GM19395 (cell line): ENCODE measurements around the gene ANXA2.
"Not testable (repeated sequence)": the region's sequence is repeated elsewhere in the genome, so short reads cannot be mapped to it uniquely, and the experiment has no call there.

Experiments
- ATAC-seq: cut with Tn5 transposase; IDR thresholded peaks from one replicate; pipeline ENCODE4 v1.9.1; 2021; ENCODE audit warnings: mild to moderate bottlenecking, moderate library complexity; ENCODE audit not compliant: unreplicated experiment

The ANXA2 gene

DNA sequence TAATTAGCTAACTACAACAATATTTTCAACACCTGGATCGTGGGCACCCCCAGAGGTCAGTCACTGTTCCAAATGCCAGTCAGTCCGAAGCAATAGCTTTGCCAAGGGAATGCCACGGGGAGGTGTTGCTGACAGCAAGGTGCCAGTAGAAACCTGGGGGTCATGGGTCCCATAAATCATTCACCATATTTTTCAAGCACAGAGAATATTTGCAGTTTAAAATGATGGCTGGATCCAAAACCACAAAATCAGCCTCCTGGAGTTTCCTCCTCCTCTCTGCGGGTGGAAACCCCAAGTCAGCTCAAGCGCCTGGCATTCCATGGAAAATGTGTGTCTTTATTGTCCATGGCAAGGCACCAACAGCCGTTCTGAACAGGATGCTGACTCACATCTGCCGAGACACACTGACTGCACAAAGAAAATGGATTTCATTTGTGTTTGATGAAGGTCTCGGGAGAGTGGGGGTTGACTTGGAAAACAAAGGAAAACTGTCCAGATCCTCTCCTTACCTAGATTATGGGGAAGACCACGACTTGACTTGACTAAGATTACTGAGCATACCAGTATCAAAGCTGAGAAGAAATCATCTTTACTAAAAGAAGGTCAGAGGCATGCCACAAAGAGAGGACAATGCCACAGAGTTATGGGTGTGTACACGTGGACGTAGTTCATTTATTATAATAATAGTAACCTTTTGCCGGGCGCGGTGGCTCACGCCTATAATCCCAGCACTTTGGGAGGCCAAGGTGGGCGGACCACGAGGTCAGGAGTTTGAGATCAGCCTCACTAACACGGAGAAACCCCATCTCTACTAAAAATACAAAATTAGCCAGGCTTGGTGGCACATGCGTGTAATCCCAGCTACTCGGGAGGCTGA, 26.4 kb downstream of the ANXA2 start:
- ATAC-seq = no peak

DNA sequence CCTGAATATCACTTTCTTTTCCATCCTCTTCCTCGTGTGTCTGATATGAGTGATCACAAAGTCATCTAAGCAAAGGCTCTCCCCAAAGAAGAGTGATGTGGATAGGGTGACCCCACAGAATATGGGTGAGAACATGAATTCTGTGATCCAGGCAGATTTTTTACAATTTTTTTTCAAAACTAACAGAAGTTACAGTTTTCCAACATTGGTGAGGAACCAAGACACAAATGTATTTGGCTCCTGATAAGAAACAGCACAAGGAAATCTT, 27.0 kb downstream of the ANXA2 start:
- no peak for ATAC-seq

DNA sequence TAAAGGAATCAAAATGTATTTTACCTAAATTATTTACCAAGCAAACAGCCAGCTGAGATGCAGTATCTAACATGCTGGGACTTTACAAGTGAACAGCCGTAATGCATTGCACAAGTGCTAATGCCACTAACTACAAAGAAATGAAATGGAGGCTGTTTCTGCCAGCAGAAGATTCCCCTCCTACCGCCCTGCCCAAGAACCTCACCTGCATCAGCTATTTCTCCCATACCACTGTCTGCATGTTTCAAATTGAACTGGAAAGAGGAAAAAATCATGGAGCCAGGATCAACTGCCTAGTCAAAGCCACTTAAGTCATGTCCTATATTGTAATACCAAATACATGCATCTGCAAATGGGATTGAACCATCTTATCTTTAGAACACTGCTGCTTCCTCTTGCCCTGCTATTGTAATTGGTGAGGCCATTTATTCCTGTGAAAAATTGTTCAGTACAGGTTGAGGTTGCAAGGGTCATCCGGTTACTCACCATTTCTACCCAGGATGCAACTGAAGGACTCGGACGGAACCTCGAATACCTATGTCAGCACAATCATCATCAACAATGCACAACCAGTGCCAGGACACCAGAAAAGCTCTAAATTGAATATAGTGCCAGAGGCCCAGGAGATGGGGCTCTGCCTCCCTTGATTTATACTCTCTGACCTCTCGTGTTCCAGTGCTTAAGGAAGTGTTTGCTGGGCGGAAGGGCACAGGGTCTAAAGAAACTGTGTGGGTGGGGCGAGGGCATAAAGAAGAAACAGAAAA, 27.5 kb downstream of the ANXA2 start:
- ATAC-seq = no peak

DNA sequence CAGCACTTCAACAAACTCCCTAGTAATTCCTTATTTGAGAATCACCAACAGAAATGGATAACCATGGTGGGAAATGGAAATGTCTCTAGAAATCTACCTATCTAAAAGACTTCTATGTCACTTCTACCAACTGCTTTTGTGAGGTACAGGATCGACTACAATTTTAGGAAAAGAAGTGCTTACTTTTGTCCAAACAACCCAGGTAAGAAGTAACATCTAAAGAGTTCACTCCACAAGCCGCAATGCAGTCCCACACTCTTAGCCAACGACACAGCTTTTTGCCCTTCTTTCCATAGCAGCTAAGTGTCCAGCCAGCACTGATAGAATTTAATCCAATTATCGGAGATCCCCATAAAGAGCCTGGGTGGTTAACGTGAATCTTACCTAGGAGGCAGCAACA, 28.1 kb downstream of the ANXA2 start:
- ATAC-seq = no peak

DNA sequence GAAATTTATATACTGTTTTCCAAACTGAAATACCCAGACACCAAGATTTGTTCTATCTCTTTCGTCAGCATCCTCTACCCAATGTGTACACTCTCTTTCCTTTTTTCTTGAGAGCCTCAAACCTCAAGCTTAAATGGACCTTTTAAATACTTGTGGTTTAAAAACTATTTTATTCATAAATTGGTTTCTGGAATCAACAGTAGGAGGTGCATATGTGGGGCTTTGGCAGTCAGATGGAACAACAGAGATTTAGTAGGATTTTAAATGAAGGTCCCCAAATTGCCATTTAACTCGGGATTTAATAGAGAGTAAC, 33.2 kb downstream of the ANXA2 start:
- no peak for ATAC-seq

DNA sequence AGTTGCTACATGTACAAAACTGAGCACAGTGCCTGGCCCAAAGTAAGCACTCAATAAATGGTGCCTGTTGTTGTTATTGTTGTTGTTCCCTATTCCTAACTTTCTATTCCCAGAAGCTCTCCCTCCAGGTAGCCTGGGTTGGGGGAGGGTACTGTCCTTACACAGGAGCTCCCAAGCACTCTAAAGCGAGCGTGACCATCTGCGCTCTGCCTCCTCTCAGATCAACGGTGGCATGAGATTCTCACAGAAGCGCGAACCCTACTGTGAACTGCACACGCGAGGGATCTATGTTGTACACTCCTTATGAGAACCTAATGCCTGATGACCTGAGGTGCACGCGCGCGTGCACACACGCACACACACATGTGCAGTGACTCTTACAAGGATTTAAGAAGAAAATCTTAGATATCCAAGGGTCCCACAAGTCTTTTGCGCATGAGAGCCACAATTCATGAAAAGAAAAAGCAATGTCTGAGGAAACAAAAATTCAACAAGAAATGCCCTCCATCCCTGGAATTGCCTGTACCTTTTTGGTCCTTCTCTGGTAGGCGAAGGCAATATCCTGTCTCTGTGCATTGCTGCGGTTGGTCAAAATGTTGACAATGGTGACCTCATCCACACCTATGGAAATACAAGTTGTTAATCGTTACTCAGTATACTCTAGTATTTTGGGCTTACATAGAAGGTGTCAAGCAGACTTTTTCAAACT, 33.7 kb downstream of the ANXA2 start:
- ATAC-seq = no peak

DNA sequence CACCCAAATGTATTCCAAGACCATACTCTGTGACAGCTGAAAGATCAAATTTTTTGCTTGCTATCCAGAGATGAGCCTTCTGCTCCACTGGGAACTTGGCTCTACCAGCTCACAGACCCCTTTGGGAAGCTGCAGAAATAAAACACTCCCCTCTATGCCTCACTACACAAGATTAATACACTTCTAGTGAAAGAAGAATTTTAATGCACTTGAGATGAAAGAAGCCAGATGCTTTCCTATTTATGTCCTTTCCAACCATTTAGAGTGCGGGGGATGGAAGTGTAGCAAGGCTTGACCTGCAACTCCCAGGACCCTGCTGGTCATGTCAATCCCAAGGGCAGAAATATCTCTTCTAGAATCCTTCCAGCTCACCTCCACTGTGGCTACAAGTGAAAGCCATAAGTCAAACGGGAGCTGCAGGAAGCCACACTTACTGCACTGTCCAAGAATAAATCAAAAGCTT, 34.7 kb downstream of the ANXA2 start:
- no peak for ATAC-seq

DNA sequence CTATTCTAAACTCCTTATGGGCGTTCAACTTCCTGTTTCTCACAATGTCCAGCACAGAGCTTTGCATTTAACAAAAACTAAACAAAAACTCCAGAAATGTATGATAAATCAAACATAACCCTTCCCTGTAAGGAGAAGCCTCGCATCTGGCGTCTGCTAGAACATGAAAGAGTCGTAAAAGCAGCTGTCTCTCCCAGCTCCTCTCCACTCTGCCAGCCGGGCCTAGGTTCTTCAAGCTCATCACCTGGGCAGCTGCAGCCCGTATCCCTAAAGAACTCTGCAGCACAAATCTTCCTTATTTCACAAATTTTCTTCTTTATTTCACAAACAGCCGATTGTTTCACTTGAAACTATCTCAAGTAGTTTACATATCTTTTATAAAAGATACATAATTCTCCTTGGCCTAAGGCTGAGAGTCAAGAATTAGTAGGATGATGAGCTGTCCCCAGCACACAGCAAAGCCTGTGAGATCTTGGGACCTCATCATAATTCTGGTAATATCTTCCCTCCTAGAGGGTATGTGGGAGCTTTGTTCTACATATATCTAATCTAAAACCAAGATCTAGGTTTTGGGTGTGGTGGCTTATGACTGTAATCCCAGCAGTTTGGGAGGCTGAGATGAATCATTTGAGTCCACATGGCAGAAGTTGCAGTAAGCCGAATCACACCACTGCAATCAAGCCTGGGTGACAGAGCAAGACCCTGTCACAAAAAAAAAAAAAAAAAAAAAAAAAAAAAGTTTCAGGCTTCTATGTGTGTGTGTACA, 35.3 kb downstream of the ANXA2 start:
- no peak for ATAC-seq

DNA sequence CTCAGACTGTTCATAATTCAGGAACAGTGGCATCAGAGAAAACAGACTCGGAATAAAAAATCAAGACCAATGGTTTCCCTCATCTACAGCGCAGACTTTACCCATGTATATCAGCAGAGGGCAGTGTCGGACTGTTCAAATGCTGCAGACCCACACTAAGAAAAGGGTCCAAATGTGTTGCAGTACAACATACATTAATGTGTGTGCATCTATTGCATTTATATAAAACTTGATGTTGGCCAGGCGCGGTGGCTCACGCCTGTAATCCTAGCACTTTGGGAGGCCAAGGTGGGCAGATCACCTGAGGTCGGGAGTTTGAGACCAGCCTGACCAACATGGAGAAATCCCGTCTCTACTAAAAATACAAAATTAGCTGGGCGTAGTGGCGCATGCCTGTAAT, 38.0 kb downstream of the ANXA2 start:
- ATAC-seq = not testable (repeated sequence)

DNA sequence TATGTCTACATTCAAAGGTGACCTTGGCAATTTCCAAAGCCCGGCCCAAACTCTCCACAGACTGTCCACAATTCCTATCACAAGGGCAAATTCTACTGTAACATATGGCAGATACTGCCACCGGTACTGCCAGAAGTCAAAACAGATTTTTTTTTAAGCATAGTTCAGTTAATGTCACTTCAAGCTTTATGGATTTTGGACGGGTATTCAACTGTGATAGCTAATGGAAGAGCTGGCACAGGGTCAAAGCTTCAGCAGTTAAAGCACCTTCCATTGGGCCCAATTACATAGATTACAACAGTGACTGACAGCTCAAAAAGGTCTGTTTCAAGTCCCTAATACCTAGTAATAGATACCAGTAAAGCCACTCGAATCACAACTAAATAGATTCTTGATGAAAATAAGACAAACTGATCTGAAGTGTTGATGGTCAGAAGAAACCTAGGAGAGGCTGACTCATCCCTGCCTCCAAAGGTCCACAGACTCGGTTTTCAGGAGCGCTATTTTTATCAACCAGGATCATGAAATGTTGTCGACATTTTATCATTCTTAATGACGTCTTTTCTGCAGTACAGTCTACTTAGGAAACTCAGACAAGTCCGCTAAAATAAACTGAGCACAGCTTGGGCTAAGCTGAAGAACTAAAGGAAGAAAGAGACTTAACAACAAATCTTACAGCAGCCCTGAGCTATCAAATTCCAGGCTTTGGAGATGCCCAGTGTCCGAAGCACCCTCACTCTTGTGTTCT, 38.7 kb downstream of the ANXA2 start:
- no peak for ATAC-seq

DNA sequence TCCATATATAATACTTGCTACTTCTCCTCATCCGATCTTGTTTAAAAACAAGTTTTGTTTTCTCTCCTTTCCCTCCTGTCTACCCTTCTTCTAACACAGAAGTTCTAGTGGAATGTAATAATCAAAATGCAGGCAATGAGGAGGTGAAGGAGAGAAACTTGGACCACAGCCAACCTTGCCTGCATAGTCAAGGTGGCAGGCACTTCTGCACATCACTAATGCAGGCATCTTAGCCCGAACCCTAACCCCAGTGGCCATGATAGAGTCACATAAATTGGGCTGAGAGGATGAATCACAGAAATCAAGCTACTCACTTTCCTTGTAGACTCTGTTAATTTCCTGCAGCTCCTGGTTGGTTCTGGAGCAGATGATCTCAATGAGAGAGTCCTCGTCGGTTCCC, 41.0 kb downstream of the ANXA2 start:
- ATAC-seq = no peak

DNA sequence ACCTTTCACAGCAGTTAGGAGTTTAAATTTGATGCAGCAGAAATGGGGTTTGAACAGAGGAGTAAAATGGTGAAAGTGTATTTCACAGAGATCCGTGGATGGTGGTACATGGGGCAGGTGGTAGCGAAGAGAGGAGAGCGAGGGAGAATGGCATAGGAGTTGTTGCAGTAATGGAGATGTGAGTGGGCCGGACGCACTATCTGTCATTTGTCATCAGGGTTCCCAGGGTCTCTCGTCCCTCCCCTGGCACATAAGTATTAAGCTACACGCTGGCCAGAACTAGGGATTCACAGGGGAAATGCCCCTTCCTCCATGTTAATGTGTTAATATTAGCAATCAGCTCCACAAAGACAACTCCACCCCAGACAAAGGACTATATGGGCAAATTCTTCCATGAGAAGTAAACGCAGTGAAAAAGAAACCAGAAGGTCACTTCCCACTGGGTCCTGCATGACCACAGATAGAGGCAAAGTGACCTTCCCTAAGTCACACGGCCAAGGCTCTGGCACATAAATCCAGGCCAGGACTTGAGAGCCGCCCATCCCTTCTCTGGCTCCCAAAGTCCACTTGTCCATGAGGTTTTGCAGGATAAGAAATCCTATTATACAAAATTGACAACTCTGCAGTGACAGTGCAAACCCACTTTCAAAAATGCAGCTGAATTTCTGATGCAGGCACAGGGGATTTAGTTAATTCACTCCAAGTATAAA, 42.5 kb downstream of the ANXA2 start:
- no peak for ATAC-seq

DNA sequence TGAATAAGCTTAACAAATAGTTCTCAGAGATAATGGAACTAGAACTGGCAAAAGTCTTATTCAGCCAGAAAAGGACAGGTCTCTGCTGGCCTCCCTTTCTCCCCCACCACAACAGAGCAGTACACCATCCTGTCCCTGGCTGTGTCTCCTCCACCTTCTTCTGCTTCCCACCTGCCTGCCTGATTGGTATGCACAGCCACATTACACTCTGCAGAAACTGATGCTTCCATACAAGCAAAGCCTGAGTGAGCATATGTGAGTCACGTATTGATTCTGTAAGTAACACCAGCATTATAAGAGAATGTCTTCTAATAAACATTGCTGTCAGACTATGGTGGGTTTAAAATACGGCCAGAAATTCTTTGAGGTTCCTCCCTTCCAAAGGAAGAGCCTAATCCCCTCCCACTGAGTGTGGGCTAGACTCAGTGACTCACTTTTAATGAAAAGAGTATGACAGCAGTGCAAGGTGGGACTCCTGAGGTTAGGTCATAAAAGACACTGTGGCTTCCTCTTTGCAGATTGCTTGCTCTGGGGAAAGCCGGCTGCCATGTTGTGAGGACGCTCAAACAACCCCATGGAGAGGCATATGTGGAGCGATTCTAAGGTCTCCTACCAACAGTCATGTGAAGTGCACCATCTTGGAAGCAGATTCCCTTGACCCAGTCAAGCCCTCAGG, 44.4 kb downstream of the ANXA2 start:
- no peak for ATAC-seq

DNA sequence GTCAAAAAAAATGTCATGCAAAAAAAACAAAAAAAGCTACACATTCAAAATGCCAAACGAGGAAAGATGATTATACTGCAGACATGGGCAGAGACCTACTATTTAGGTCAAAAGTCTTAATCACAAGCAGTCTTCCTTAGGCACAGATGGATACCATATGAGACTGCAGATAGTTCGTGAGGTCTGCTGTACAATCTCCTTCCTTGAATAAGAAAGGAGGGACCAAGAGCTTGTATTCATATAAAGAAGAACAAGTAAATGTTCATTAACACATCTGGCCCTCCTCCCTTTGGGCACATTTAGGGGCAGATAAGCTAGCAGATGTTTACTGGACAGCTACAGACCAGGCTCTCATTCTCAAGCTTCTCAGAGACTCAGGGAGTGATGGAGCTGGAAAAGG, 45.3 kb downstream of the ANXA2 start:
- no peak for ATAC-seq

DNA sequence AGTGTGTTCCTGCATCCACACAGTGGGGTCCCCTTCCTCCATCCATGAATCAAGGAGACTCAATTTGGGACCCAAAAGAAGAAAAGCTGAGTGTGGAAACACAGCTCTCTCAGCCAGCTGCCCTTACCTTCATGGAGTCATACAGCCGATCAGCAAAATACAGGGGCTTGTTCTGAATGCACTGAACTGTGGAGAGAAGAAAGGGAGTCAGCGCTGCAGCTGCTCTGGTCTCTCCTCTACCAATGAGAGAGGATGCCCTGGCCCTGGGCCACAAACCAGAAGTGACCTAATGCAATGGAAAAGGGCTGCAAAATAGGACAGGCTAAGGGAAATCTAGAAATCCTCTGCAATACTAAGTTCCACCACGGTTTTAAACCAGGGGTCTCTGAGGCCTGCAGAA, 46.7 kb downstream of the ANXA2 start:
- ATAC-seq = no peak

DNA sequence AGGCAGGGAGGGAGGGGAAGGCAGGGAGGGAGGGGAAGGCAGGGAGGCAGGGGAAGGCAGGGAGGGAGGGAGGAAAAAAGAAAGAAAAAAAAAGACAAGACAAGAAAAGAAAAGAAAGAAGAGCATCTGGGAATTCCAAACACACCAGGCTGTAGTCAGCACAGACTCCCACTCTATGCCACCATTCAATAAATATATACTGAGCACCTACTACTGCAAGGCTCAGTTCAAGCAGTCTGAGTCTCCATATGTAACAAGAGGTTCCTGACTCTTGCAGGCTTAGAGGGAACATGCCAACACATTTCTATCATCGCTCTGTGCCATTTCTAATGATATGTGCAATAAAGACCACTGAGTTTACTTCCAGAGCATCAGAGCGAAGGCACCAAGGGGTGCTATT, 47.7 kb downstream of the ANXA2 start:
- ATAC-seq = no peak

DNA sequence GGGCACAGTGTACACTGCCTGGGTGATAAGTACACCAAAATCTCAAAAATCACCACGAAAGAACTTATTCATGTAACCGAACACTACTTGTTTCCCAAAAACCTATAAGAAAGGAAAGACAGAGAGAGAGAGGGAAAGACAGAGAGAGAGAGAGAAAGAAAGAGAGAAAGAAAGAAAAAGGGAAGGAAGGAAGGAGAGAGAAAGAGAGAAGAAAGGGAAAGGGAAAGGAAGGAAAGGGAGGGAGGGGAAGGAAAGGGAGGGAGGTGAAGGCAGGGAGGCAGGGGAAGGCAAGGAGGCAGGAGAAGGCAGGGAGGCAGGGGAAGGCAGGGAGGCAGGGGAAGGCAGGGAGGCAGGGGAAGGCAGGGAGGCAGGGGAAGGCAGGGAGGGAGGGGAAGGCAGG, 48.2 kb downstream of the ANXA2 start:
- no peak for ATAC-seq

DNA sequence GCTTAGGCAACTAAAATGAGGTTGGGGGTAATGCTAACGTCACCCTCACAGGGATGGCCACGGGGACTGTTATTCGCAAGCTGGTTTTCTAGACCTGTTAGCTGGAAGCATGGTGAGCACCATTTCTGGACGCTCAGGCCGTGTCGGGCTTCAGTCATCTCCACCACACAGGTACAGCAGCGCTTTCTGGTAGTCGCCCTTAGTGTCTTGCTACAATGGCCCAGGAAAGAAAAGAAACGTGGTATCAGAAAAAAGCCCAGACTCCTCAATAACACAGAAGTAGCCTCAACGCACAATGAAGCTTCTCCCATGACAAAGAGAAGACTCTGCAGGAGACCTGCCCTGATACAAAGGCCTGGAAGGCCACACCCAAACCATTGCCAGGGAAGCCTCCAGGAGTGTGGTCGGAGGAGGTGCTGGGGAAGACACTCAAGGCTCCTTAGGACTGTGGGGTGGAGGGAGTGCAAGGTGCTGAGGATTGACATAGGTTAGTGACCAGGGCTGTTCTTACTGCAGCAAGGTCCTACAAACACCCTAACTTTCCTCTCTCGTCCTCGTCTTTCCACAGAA, 50.2 kb downstream of the ANXA2 start:
- no peak for ATAC-seq

DNA sequence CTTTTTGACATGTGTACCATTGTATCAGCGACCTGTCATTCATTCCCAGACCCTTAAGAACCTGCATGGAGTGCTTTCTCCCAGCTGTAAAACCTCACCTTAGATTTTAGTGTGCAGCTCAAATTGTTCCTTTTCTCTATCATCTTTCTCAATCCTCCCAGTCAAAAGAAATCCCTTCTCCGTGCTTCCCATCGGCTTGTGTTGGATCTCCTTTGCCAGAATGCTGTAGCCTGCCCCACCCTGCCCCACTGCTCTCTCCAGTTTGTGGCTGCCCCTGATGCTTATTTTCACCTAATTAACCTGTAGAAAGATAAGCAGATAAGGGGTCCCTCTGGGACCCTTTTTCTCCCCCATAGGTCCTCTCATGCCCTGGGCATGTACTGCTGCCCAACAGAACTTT, 51.1 kb downstream of the ANXA2 start:
- no peak for ATAC-seq
